Measurements from ENCODE around the gene SIAE. TPM values are rescaled to one million over a fixed set of nuclear protein-coding genes. Genes with fewer than 3 reads are reported as not detected.

SIAE gene
- total RNA-seq, 1 experiment from 2014 or later: 14.1 TPM

DNA sequence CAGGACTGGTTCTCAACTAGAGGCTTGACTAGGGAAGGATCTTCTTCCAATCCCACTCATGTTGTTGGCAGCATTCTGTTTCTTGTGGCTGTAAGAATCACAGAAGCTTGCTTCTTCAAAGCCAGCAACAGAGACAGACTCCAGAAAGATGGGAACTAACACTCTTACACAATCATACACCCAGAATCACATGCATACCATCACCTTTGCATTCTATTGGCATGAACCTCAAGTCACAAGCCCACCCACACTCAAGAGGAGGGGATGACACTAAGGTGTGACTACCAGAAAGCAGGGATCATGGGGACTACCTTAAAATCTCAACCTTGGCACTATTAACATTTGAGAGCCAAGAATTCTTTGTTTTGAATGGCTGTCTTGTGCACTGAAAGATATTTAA lies 75.9 kb downstream of the SIAE start:
- DNase-seq (ENCODE audit: low read depth): no peak
- in situ Hi-C loops (cut with HindIII; ENCODE audit: low pct_unique_long_range_greater_than_20kb, low sequenced_read_pairs): no loop called here

DNA sequence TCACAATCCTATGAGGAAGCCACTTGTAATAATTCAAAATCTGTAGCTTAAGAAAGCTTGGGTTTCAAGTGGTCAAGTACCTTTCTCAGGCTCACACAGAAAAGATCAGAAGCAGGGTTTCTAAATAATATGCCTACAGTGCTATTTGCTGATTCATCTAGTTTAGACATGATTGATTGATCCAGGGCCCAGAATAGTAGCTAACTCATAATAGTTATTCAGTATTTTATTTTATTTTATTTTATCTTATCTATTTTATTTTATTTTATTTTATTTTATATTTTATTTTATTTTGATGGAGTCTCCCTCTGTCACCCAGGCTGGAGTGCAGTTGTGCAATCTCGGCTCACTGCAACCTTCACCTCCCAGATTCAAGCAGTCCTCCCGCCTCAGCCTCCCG lies 78.2 kb downstream of the SIAE start:
- DNase-seq (ENCODE audit: low read depth): no peak
- in situ Hi-C loops (cut with HindIII; ENCODE audit: low pct_unique_long_range_greater_than_20kb, low sequenced_read_pairs): no loop called here

DNA sequence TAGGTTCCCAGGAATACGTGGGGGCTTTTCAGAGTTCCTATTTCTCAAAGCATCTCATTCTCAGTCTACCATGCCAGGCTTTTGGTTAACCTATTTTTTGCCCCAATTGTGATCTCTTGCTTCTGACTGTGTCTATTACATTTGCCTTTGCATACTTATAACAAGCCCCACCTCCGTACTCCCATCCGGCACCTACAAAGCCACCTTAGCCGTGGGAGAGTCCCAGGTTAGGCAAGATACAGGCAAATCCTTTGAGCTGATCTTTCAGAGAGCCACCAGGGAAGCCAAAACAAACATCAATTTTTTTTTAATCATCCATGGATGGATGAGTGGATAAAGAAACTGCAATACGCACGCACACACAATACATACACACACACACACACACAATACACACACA lies 80.9 kb downstream of the SIAE start:
- in situ Hi-C loops (cut with HindIII; ENCODE audit: low pct_unique_long_range_greater_than_20kb, low sequenced_read_pairs): no loop called here
- DNase-seq (ENCODE audit: low read depth): no peak

DNA sequence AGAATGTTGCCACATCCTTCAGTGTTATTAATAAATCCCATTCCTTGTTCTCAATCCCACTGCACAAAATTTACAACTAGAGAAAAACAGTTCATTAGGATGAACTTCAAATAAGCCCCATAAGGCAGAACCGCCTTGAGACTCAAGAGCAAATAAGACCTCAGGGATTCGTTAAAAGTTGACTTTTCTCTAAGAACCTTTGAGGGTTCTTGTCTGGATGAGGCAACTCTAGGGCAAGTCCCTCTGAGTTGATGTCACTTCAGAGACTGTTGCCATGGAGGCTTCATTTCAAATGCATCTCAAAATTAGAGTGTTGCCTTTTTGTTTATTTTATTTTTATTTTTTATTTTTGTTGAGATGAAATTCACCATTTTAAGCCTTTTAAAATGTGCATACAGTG lies 82.1 kb downstream of the SIAE start:
- no peak for DNase-seq (ENCODE audit: low read depth)
- in situ Hi-C loops (cut with HindIII; ENCODE audit: low pct_unique_long_range_greater_than_20kb, low sequenced_read_pairs): no loop called here

DNA sequence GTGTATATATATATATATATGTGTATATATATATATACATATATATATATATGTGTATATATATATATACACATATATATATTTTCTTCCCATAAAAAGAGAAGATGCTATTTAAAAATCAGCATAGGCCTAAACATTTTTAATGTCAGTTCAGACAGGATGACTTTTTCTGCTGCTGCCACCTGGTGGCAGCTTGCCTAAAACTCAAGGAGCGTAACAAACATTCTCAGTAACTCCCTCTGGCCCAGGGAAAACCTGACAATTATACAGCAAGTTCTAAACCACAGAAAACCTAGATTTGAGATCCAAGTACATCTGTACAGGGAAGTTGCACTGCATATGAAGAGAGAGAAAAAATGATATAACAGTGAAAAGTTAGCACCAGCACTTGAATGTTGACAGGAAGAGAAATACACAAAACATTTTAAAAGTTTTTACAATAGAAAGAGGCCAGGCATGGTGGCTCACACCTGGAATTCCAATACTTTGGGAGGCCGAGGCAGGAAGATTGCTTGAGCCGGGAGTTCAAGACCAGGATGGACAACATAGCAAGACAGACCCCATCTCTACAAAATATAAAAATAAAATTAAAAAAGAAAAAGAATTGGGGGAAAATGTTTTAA lies 87.2 kb downstream of the SIAE start:
- in situ Hi-C loops (cut with HindIII; ENCODE audit: low pct_unique_long_range_greater_than_20kb, low sequenced_read_pairs): no loop called here
- DNase-seq (ENCODE audit: low read depth): peak; percentile 27

DNA sequence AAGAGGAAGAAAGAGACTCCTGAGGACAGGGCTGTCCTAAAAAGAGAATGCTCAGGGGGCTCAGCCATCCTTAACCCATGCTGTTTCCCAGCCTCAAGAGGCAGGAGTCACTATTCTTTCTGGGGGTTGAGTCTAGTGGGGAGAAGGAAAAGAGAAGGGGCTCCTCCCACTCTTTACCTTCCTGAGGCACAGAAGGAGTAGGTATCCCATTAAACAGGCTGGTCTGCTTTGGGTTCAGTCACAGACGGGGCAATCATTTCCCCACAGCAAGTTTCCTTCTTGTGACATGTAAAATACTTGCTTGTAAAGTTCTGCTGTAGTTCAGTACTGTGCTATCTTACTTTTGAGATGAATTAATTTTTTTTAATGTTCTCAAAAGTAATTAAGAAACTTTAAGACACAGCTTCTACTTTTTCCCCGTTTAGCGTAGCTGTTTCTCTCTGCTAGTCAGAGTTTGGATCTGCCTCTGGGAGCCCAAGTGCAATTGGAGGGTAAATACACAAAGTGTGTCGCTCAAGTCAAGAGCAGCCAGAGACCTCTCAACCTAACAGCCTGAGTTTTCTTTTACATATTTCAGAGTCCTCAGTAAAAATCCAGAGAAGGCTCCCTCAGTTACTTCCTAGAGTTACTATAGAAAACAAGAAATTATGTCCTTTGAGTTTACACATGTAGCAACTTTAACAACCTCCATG lies 88.7 kb downstream of the SIAE start:
- in situ Hi-C loops (cut with HindIII; ENCODE audit: low pct_unique_long_range_greater_than_20kb, low sequenced_read_pairs): no loop called here
- no peak for DNase-seq (ENCODE audit: low read depth)

DNA sequence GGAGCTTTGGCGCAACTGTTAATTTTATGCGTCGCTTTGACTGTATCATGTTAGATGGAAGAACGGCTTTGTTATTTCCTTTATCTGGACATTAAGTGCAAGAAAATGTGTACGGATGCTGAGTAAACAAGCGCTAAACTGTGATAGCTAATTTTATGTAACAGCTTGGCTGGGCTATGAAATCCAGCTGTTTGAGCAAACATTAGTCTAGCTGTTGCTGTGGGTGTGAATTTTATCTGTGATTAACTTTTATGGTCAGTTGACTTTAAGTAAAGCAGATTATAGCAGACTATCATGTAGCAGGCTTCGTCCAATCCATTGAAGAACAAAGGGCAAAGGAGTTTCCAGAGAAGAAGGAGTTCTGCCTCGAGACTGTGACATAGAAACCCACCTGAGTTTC lies 89.8 kb downstream of the SIAE start:
- no peak for DNase-seq (ENCODE audit: low read depth)
- in situ Hi-C loops (cut with HindIII; ENCODE audit: low pct_unique_long_range_greater_than_20kb, low sequenced_read_pairs): no loop called here

Other genes starting within 250 kb of the SIAE start
- not detected in 2 replicates for gene OR8B4, start 248.9 kb downstream of the SIAE start, total RNA-seq (2014; rRNA removed; shearing (Covaris generic); ENCODE audit: low replicate concordance)
- gene OR8B8, start 228.0 kb downstream of the SIAE start, total RNA-seq (2014; rRNA removed; shearing (Covaris generic); ENCODE audit: low replicate concordance): not detected in 2 replicates
- gene OR8B12, start 130.1 kb downstream of the SIAE start, total RNA-seq (2014; rRNA removed; shearing (Covaris generic); ENCODE audit: low replicate concordance): not detected in 2 replicates
- gene OR8A1, start 103.7 kb downstream of the SIAE start, total RNA-seq (2014; rRNA removed; shearing (Covaris generic); ENCODE audit: low replicate concordance): not detected in 2 replicates
- gene PANX3, start 62.3 kb downstream of the SIAE start, total RNA-seq (2014; rRNA removed; shearing (Covaris generic); ENCODE audit: low replicate concordance): not detected in 2 replicates
- gene TBRG1, start 50.9 kb downstream of the SIAE start, total RNA-seq (2014; rRNA removed; shearing (Covaris generic); ENCODE audit: low replicate concordance): 11.1 and 19.3 TPM in 2 replicates
- gene SPA17, start 165 bp upstream of the SIAE start, total RNA-seq (2014; rRNA removed; shearing (Covaris generic); ENCODE audit: low replicate concordance): 5.3 and 7.3 TPM in 2 replicates
- 1.4 TPM in 1 of 2 replicates, not detected in the other for gene NRGN, start 66.2 kb upstream of the SIAE start, total RNA-seq (2014; rRNA removed; shearing (Covaris generic); ENCODE audit: low replicate concordance)
- gene VSIG2, start 78.5 kb upstream of the SIAE start, total RNA-seq (2014; rRNA removed; shearing (Covaris generic); ENCODE audit: low replicate concordance): not detected in 2 replicates
- gene ESAM, start 88.6 kb upstream of the SIAE start, total RNA-seq (2014; rRNA removed; shearing (Covaris generic); ENCODE audit: low replicate concordance): 0.96 and 2.5 TPM in 2 replicates
- 7.5 and 13.6 TPM in 2 replicates for gene MSANTD2, start 126.7 kb upstream of the SIAE start, total RNA-seq (2014; rRNA removed; shearing (Covaris generic); ENCODE audit: low replicate concordance)
- gene ROBO3, start 191.7 kb upstream of the SIAE start, total RNA-seq (2014; rRNA removed; shearing (Covaris generic); ENCODE audit: low replicate concordance): 14.7 and 15.2 TPM in 2 replicates
- gene ROBO4, start 224.1 kb upstream of the SIAE start, total RNA-seq (2014; rRNA removed; shearing (Covaris generic); ENCODE audit: low replicate concordance): not detected in 2 replicates
- gene HEPN1, start 245.5 kb upstream of the SIAE start, total RNA-seq (2014; rRNA removed; shearing (Covaris generic); ENCODE audit: low replicate concordance): not detected in 2 replicates